ENCODE data around the gene ADCY10.

GRCh38 chr1:167900907-167901306 lies 13.0 kb downstream of the ADCY10 start:
- TF ChIP-seq POLR2AphosphoS5 (IDR thresholded peaks at IDR 0.05) (no peak), EZH2 (IDR thresholded peaks at IDR 0.05; ENCODE audit: borderline replicate concordance, insufficient read depth, low read length, poor library complexity, severe bottlenecking) (no peak)

All from neural cell (in vitro differentiated cells).